ENCODE data around the gene AQP10.
"Not testable (repeated sequence)": the region's sequence is repeated elsewhere in the genome, so short reads cannot be mapped to it uniquely, and the experiment has no call there.

AQP10 gene

GRCh38 chr1:154320882-154321608 is at the start of gene AQP10:
Gene AQP10, plus strand, starts transcription at chr1:154321093. Its CDS starts 63 bp downstream, at chr1:154321156.
- DNase-seq, result no peak

GRCh38 chr1:154272217-154272998 is 48.5 kb upstream of the AQP10 start, which contains the start of gene HAX1:
Gene HAX1, plus strand, starts transcription at chr1:154272629. Its CDS starts 95 bp downstream, at chr1:154272724.
- DNase-seq, result peak; percentile 97

GRCh38 chr1:154272999-154273563 is 47.8 kb upstream of the AQP10 start:
- DNase-seq, result no peak

- peak; percentile 31 for DNase-seq
Observed at GRCh38 chr1:154276797-154277196, 44.1 kb upstream of the AQP10 start.

- DNase-seq, result not testable (repeated sequence)
Observed at GRCh38 chr1:154287591-154287990, 33.3 kb upstream of the AQP10 start.

- no peak for DNase-seq
Observed at GRCh38 chr1:154288661-154289060, 32.2 kb upstream of the AQP10 start.

- DNase-seq, result no peak
Observed at GRCh38 chr1:154290921-154291320, 30.0 kb upstream of the AQP10 start.

- DNase-seq, result no peak
Observed at GRCh38 chr1:154295408-154296235, 25.3 kb upstream of the AQP10 start.

GRCh38 chr1:154301582-154301981 is 19.3 kb upstream of the AQP10 start:
- DNase-seq, result no peak

GRCh38 chr1:154304664-154305337 is 16.1 kb upstream of the AQP10 start:
- no peak for DNase-seq

GRCh38 chr1:154306151-154306550 is 14.7 kb upstream of the AQP10 start:
- no peak for DNase-seq

GRCh38 chr1:154307670-154308270 is 13.1 kb upstream of the AQP10 start:
- not testable (repeated sequence) for DNase-seq

GRCh38 chr1:154309136-154309535 is 11.8 kb upstream of the AQP10 start:
- DNase-seq, result not testable (repeated sequence)

- DNase-seq, result not testable (repeated sequence)
Observed at GRCh38 chr1:154312229-154313065, 8.4 kb upstream of the AQP10 start.

- no peak for DNase-seq
Observed at GRCh38 chr1:154313066-154313356, 7.9 kb upstream of the AQP10 start.

GRCh38 chr1:154314226-154314625 is 6.7 kb upstream of the AQP10 start:
- not testable (repeated sequence) for DNase-seq

GRCh38 chr1:154316704-154317103 is 4.2 kb upstream of the AQP10 start:
- no peak for DNase-seq

- no peak for DNase-seq
Observed at GRCh38 chr1:154318386-154318785, 2.5 kb upstream of the AQP10 start.

GRCh38 chr1:154321609-154321934 is 679 bp downstream of the AQP10 start:
- DNase-seq, result not testable (repeated sequence)

GRCh38 chr1:154323493-154323892 is 2.6 kb downstream of the AQP10 start:
- DNase-seq, result no peak

GRCh38 chr1:154324241-154324640 is 3.3 kb downstream of the AQP10 start:
- DNase-seq, result no peak

All from activated CD4-positive, alpha-beta T cell treated with anti-CD3 and anti-CD28 coated beads, Interleukin-2, amount 50 U/mL, for 1 hour (primary cell).